Kidney (tissue), 14 donors: Measurements from ENCODE around the gene NR2F1. TPM values are rescaled to one million over a fixed set of nuclear protein-coding genes. Genes with fewer than 3 reads are reported as not detected.
A peak's percentile ranks its signal among the peaks of the same experiment; 100 is the strongest.

ENCODE experiments used
- DNase-seq, 5 donors: peaks; one replicate each; pipeline ENCODE4 v3.0.0-alpha.2; 2013 to 2020
- FAIRE-seq: peaks from 2 replicates; lab custom pipeline; 2012; peaks lifted over from hg19 to GRCh38; lab: Jason Lieb, UNC
- H3K27ac ChIP-seq, 2 donors: one replicate each; pipeline ENCODE4 v1.7.0; 2013; ENCODE audit warnings: low read depth in 2 of 2, low read length in 2 of 2, inconsistent platforms in 1 of 2
- H3K27me3 ChIP-seq: one replicate; pipeline ENCODE4 v1.7.1; 2013; ENCODE audit warnings: low read length, inconsistent platforms; ENCODE audit not compliant: control insufficient read depth, insufficient read depth
- H3K36me3 ChIP-seq, 3 donors: one replicate each; pipeline versions ENCODE4 v1.7.0 to v1.7.1; 2013; ENCODE audit warnings: low read length in 3 of 3, control low read depth in 1 of 3, inconsistent platforms in 1 of 3; ENCODE audit not compliant: insufficient read depth in 3 of 3, control insufficient read depth in 2 of 3
- H3K4me1 ChIP-seq, 3 donors: one replicate each; pipeline versions ENCODE4 v1.7.0 to v1.7.1; 2013; ENCODE audit warnings: low read length in 3 of 3, inconsistent platforms in 1 of 3, low read depth in 1 of 3; ENCODE audit not compliant: control insufficient read depth in 2 of 3, insufficient read depth in 2 of 3
- H3K4me3 ChIP-seq, 3 donors: one replicate each; pipeline versions ENCODE4 v1.7.0 to v1.8.1; 2013; ENCODE audit warnings: low read length in 3 of 3, control low read depth in 1 of 3, inconsistent platforms in 1 of 3
- H3K9ac ChIP-seq, 3 donors: one replicate each; pipeline versions ENCODE4 v1.7.0 to v1.7.1; 2013; ENCODE audit warnings: low read length in 3 of 3, control low read depth in 1 of 3, inconsistent platforms in 1 of 3
- H3K9me3 ChIP-seq, 3 donors: one replicate each; pipeline versions ENCODE4 v1.7.0 to v1.7.1; 2013; ENCODE audit warnings: low read length in 3 of 3, control low read depth in 1 of 3, inconsistent platforms in 1 of 3; ENCODE audit not compliant: control insufficient read depth in 2 of 3, insufficient read depth in 1 of 3
- intact Hi-C: fragments of 100-400 bp; cut with DNase I; formaldehyde crosslinking; loops from one replicate; pipeline ENCODE4 v1.11.1; 2022
- polyA plus RNA-seq: library from polyadenylated mRNA; stranded (reverse); fragments of 350-450 nt; fragmentation: Illumina TruSeq; extraction: RNeasy Lipid Tissue Mini Kit (QIAGEN cat#74804); gene quantifications from one replicate; pipeline ENCODE4 v1.2.3, GENCODE V29; 2014; ENCODE audit warnings: low read depth, low replicate concordance; ENCODE audit not compliant: insufficient read depth
- total RNA-seq: library from RNA; stranded (reverse); fragmentation: NEBNext Ultra II Directional; extraction: Animal tissue kit (Norgen Biotek cat#: 25700); gene quantifications from one replicate; pipeline ENCODE4 v1.2.1, GENCODE V29; 2021
- TF ChIP-seq, protein P1 (sequence below): IDR thresholded peaks from 3 replicates; pipeline ENCODE4 v1.5.1; 2012; ENCODE audit warnings: mild to moderate bottlenecking, moderate library complexity, borderline replicate concordance; ENCODE audit not compliant: insufficient read depth; ENCODE audit errors: extremely low read depth
- donor health status: control.
- donor health status: control.
- donor health status: control.
- donor health status: control.
- donor health status: control.
- donor health status: DM: yes; HTN: yes; CAD: no.
- donor health status: Normal renal cell carcinoma (clear cell type).

Gene NR2F1
- total and polyA plus RNA-seq, 2 donors from 2014 or later = 22.8 to 49.5 TPM

DNA sequence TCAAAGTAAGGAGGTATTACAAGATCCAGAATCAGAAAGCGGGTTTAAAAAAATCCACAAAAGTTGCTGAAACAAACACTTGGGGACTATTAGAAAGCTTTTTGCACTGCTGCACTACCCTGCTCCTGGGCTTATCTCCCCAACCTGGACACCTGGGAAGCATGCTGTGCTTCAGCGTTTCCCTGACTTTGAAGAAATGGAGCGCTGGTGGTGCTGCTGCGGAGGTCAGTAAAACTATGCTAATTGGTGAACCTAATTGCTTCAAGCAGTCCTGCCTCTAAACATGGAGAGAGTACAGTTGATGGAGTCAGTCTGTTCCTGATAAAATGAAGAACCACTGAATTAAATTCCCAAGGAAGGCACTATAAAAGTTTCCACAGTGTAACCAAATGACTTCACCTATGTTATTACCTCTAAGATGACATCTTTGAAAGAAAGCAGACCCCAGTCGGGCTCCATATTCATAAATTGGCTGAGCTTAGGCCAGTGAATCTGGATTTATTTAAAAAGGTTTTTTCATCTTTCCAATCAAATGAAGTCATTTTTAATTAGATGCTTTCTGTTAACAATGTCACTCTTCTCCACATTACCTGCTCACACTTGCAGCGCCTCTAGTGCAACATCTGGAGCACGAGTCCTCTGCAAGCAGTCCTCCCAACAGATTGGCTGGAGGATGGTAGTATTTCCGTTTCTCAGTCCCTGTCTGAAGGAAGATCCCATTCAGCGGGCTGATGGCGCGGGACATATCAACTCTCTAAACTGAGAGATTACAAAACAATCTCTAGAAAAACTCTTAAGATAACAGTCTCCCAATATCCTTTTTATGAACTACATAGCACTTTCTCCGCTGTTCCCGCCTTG is 13.5 kb upstream of the NR2F1 start:
- TF ChIP-seq, protein P1, sequence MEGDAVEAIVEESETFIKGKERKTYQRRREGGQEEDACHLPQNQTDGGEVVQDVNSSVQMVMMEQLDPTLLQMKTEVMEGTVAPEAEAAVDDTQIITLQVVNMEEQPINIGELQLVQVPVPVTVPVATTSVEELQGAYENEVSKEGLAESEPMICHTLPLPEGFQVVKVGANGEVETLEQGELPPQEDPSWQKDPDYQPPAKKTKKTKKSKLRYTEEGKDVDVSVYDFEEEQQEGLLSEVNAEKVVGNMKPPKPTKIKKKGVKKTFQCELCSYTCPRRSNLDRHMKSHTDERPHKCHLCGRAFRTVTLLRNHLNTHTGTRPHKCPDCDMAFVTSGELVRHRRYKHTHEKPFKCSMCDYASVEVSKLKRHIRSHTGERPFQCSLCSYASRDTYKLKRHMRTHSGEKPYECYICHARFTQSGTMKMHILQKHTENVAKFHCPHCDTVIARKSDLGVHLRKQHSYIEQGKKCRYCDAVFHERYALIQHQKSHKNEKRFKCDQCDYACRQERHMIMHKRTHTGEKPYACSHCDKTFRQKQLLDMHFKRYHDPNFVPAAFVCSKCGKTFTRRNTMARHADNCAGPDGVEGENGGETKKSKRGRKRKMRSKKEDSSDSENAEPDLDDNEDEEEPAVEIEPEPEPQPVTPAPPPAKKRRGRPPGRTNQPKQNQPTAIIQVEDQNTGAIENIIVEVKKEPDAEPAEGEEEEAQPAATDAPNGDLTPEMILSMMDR = no peak
- no peak overlapping the region for H3K4me3 ChIP-seq
- H3K27me3 ChIP-seq = no peaks in the 10 kb centered on the region
- H3K36me3 ChIP-seq = no peaks in the 10 kb centered on the region
- H3K9ac ChIP-seq = no peak overlapping the region
- intact Hi-C loops = no loop called here
- DNase-seq (peak in 3 of 5 donors; percentile 23 to 51 (median 32)), FAIRE-seq (no peak)
- no peaks in the 10 kb centered on the region for H3K9me3 ChIP-seq
- H3K27ac ChIP-seq = no peak overlapping the region
- H3K4me1 ChIP-seq = peaks cover 0 to 2% (median 0%) of the 10 kb centered on the region in 3 donors

DNA sequence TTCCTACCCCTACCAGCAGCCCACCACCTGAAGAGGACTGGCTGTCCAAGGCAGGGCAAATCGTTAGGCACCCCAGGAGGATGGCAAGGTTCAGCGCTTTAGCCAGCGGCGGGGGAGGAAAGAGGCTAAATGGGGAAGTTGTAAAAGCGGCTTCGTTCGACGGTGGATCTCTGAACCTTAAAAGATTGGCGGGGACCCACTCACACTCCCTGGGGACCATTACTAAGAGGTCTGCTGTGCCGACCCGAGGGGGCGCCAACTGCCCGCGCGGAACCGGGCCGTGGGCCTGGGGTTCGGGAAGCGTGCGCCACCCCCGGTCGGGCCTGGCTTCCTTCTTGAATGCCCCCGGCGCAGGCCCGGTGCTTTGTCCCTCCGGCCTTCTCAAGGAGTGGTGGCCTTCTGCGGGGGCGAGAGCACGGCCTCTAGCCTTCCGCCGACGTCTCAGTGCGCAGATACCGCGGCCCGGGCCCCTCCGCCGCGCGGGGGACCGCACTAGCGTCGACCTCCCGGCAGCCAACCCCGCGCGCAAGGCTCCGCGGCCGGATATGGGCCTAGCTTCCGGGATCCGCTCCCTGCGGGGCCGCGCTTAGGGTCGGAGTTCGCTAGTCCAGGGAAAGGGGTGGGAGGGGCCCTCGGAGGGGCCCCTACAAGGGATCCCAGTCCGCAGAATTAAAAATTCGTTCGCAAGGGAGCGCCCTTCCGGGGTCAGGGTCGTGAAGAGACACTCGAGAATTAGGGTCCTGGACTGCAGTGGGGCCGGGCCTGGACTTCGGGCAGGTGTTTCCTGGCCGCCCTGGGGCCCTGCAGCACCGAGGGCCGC is 12.5 kb upstream of the NR2F1 start:
- H3K4me1 ChIP-seq = peaks cover 0 to 2% (median 0%) of the 10 kb centered on the region in 3 donors
- DNase-seq (peak; percentile 31 to 65 (median 46)), FAIRE-seq (no peak)
- no peak overlapping the region for H3K9ac ChIP-seq
- H3K4me3 ChIP-seq = no peak overlapping the region
- no peaks in the 10 kb centered on the region for H3K36me3 ChIP-seq
- intact Hi-C loops = no loop called here
- TF ChIP-seq, protein P1 = no peak
- H3K27ac ChIP-seq = no peak overlapping the region
- H3K9me3 ChIP-seq = no peaks in the 10 kb centered on the region
- H3K27me3 ChIP-seq = no peaks in the 10 kb centered on the region

DNA sequence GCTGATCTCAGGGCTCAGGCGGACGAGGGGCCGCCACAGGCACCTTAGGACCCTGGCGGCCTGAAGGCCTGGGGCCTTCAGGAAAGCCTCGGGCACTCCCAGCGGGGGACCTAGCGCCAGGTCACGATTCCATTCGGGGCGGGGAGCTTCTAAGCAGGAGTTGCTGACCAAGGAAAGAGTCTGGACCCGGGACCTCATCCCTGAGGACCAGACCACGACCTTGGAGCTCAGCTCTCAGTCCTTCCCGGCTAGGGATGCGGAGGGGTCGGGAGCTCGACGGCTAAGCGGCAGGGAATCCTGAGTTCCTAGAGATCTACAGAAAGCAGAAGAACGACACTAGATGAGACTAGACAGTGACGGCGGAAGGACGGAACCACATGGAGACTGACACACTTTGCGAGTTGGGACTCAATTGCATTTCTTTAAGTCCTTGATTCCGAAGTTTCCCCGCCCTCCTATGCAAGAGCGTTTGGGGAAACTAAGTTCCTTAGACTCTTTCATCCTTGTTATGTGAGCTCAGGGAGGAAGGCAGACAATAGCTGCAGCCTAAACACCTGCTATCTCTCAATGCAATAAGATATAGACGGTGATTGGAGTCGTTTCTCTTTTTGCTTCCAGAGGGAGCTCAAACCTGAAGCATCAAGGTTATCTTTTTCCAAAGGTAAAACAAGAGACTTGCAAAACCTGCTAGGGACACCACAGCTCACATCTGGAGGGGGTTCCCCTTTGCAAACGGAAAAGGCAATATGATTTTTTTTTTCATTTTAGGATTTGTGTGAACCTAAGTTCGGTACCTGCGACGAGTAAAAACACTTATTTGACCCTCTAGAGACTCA is 11.7 kb upstream of the NR2F1 start:
- TF ChIP-seq, protein P1 = no peak
- H3K27ac ChIP-seq = no peak overlapping the region
- H3K27me3 ChIP-seq = no peaks in the 10 kb centered on the region
- peaks cover 0 to 2% (median 0%) of the 10 kb centered on the region in 3 donors for H3K4me1 ChIP-seq
- H3K9me3 ChIP-seq = no peaks in the 10 kb centered on the region
- peak overlapping the region in 1 of 3 donors; percentile 52 for H3K4me3 ChIP-seq
- intact Hi-C loops = no loop called here
- H3K9ac ChIP-seq = no peak overlapping the region
- DNase-seq (peak in 4 of 5 donors; percentile 12 to 59 (median 30)), FAIRE-seq (no peak)
- H3K36me3 ChIP-seq = no peaks in the 10 kb centered on the region
